Smooth muscle cell of the pulmonary artery (primary cell): ENCODE data around the gene BET1. TPM values are rescaled to one million over a fixed set of nuclear protein-coding genes. Genes with fewer than 3 reads are reported as not detected.

Experiments
- total RNA-seq: library from RNA; depleted of rRNA; stranded (reverse); fragments of >200 nt; gene quantifications from 2 replicates; pipeline ENCODE4 v1.2.3, GENCODE V29; 2014

BET1 gene, protein sequence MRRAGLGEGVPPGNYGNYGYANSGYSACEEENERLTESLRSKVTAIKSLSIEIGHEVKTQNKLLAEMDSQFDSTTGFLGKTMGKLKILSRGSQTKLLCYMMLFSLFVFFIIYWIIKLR
- total RNA-seq: 23.6 and 35.2 TPM in 2 replicates

DNA sequence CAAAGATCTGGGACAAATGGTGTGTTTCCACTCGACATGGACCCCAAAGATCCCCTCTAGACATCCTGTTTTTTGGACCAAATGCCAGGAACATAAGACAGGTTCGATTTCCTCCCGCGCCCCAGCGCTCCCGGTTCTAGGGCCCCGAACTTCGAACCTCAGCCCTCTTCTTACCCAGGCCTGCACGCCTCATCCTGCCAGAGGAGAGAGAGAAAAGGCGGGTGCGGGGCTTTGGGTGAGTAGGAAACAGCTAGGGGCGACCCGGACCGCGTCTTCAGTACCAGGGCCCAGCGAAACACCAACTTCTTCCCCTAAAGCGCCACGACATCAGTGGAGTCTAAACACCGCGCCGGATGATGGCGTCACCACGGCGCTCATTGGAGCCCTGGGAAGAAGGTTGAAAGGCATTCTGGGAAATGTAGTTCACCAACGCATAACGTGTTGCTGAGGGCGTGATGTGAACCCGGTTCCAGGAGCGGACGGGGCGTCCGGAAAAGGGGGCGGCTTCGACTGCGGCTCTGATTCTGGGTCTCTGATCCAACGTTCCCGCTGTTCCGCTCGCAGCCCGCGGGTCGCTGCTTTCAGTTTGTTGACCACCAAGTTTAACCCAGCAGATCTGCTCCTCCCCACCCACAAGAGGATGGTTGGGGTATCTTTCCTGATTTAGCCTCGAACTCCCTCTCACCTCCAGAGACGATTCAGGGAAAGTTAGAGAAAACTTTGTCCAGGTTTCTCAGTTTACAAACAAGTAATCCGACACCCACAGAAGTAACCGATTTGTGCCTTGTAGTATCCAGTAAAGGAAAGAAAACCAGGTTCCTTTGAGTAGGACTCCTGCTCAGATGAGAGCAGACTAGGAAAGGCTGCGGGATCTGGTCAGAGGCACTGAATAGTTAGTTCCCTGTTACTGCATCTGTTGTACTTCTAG is at the start of gene BET1:
Gene BET1 (minus strand): TSS at position 332 of the 928 bp plus-strand sequence. CDS start 139 bp downstream, at position 193.

Other genes with a start within 250 kb of the BET1 start
- gene TFPI2, start 113.6 kb downstream of the BET1 start, total RNA-seq: 59.6 and 154 TPM in 2 replicates
- gene GNGT1, start 97.8 kb downstream of the BET1 start, total RNA-seq: not detected in 2 replicates
- 8.5 and 28.0 TPM in 2 replicates for gene GNG11, start 82.6 kb downstream of the BET1 start, total RNA-seq